ENCODE measurements around the gene LRRC8D. TPM values are rescaled to one million over a fixed set of nuclear protein-coding genes. Genes with fewer than 3 reads are reported as not detected.
A peak's percentile ranks its signal among the peaks of the same experiment; 100 is the strongest.

LRRC8D gene
- total and polyA plus RNA-seq, 9 of the 15 experiments (the other 6 are each of a cell fraction or from before 2014, with no cell fraction given): 3.4 to 53.9 (median 15.9) TPM

- TF ChIP-seq ZNF277 (CRISPR knock-in tag; IDR thresholded peaks at IDR 0.05; ENCODE audit: borderline replicate concordance) (no peak), ZNF407 (IDR thresholded peaks at IDR 0.05; ENCODE audit: low read depth) (no peak), SNIP1 (IDR thresholded peaks at IDR 0.05; ENCODE audit: low read depth) (no peak), ZNF134 (CRISPR knock-in tag; conservative IDR thresholded peaks at IDR 0.05) (no peak), NFIX (CRISPR knock-in tag; IDR thresholded peaks at IDR 0.05; ENCODE audit: low read depth) (no peak), MAFG (tag; conservative IDR thresholded peaks at IDR 0.05) (peak; percentile 69), COPS2 (conservative IDR thresholded peaks at IDR 0.05) (no peak), CHAMP1 (IDR thresholded peaks at IDR 0.05) (no peak), FOXK1 (CRISPR knock-in tag; IDR thresholded peaks at IDR 0.05; ENCODE audit: borderline replicate concordance) (no peak), JUNB (CRISPR knock-in tag; conservative IDR thresholded peaks at IDR 0.05) (no peak), RBM34 (IDR thresholded peaks at IDR 0.05; ENCODE audit: borderline replicate concordance, insufficient read depth, low read length) (no peak), ZNF780A (CRISPR knock-in tag; IDR thresholded peaks at IDR 0.05) (no peak), HDAC1 (IDR thresholded peaks at IDR 0.05) (peak in 1 of 2 experiments; percentile 64; a peak in 1 of 4 replicates), ZKSCAN1 (IDR thresholded peaks at IDR 0.05; ENCODE audit: low read depth, low read length) (no peak), ZNF347 (CRISPR knock-in tag; IDR thresholded peaks at IDR 0.05; ENCODE audit: low read depth) (no peak), KLF13 (tag; IDR thresholded peaks at IDR 0.05; ENCODE audit: borderline replicate concordance, low read depth) (no peak)
These were observed 80.2 kb downstream of the LRRC8D start (continued) for GRCh38 chr1:89900791-89901708.
